Adrenal gland (tissue), 5 donors: ENCODE results near the gene MYBPHL.
"Not testable (repeated sequence)": the region's sequence is repeated elsewhere in the genome, so short reads cannot be mapped to it uniquely, and the experiment has no call there.

Experiments used
- POLR2A ChIP-seq, 2 donors: fragments of 450-650 bp; IDR thresholded peaks; one replicate each; pipeline ENCODE4 v1.6.1; 2017; ENCODE audit warnings: antibody characterized with exemption in 2 of 2, mild to moderate bottlenecking in 2 of 2, moderate library complexity in 1 of 2
- TF ChIP-seq, protein P1 (sequence below), 6 experiments: fragments of 450-650 bp in 4 of 6; fragments of 200-600 bp in 2 of 6; sonication (generic) in 1 of 6; IDR thresholded peaks; 1 replicate in 5 of 6; 2 replicates in 1 of 6; pipeline versions ENCODE4 v1.5.1 to v1.8.0; 2016 to 2021; ENCODE audit warnings: antibody characterized with exemption in 6 of 6, mild to moderate bottlenecking in 2 of 6, moderate library complexity in 1 of 6
- donor health status: DM: no; HTN: no; CAD: no.

- TF ChIP-seq, protein P1, sequence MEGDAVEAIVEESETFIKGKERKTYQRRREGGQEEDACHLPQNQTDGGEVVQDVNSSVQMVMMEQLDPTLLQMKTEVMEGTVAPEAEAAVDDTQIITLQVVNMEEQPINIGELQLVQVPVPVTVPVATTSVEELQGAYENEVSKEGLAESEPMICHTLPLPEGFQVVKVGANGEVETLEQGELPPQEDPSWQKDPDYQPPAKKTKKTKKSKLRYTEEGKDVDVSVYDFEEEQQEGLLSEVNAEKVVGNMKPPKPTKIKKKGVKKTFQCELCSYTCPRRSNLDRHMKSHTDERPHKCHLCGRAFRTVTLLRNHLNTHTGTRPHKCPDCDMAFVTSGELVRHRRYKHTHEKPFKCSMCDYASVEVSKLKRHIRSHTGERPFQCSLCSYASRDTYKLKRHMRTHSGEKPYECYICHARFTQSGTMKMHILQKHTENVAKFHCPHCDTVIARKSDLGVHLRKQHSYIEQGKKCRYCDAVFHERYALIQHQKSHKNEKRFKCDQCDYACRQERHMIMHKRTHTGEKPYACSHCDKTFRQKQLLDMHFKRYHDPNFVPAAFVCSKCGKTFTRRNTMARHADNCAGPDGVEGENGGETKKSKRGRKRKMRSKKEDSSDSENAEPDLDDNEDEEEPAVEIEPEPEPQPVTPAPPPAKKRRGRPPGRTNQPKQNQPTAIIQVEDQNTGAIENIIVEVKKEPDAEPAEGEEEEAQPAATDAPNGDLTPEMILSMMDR (IDR thresholded peaks at IDR 0.05) = not testable (repeated sequence)
- not testable (repeated sequence) for TF ChIP-seq POLR2A (IDR thresholded peaks at IDR 0.05)
Measured at GRCh38 chr1:109305991-109306390, 820 bp downstream of the MYBPHL start.
